Activated T-cell treated with anti-CD3 and anti-CD28 coated beads, Interleukin-2, amount 50 U/mL, for 4 hours (primary cell): Measurements from ENCODE around the gene TRIM52. TPM values are rescaled to one million over a fixed set of nuclear protein-coding genes. Genes with fewer than 3 reads are reported as not detected.
"Not testable (repeated sequence)": the region's sequence is repeated elsewhere in the genome, so short reads cannot be mapped to it uniquely, and the experiment has no call there.

Source experiments
- ATAC-seq, 2 donors: fragments of 200-7000 bp; cut with Tn5 transposase; one replicate each; pipeline ENCODE4 v1.10.0; 2021
- DNase-seq: peaks from one replicate; pipeline ENCODE4 v3.0.0-alpha.2; 2020
- H3K27me3 Mint-ChIP-seq: one replicate; pipeline ENCODE4 v1.8.0; 2021; ENCODE audit warnings: low read depth, mixed read lengths
- H3K36me3 Mint-ChIP-seq: one replicate; pipeline ENCODE4 v1.8.0; 2022; ENCODE audit warnings: mixed read lengths; ENCODE audit not compliant: insufficient read depth
- H3K4me1 Mint-ChIP-seq: one replicate; pipeline ENCODE4 v1.8.0; 2021; ENCODE audit warnings: low read depth, mixed read lengths
- H3K4me3 Mint-ChIP-seq: one replicate; pipeline ENCODE4 v1.8.0; 2021; ENCODE audit warnings: mild to moderate bottlenecking, moderate library complexity, mixed read lengths
- H3K9me3 Mint-ChIP-seq: one replicate; pipeline ENCODE4 v1.8.0; 2021; ENCODE audit warnings: mixed read lengths
- total RNA-seq, 3 donors: library from RNA; stranded (reverse); gene quantifications; one replicate each; pipeline ENCODE4 v1.2.1, GENCODE V29; 2021

TRIM52 gene
- total RNA-seq, 3 donors from 2014 or later, result 11.4 to 12.5 (median 12.0) TPM

- not testable (repeated sequence) for H3K4me1 Mint-ChIP-seq, ATAC-seq, H3K27me3 Mint-ChIP-seq, H3K4me3 Mint-ChIP-seq, DNase-seq, H3K9me3 Mint-ChIP-seq
- peaks cover 11% of the 10 kb centered on the region for H3K36me3 Mint-ChIP-seq
Measured at GRCh38 chr5:181267291-181267904, 6.5 kb upstream of the TRIM52 start.

DNA sequence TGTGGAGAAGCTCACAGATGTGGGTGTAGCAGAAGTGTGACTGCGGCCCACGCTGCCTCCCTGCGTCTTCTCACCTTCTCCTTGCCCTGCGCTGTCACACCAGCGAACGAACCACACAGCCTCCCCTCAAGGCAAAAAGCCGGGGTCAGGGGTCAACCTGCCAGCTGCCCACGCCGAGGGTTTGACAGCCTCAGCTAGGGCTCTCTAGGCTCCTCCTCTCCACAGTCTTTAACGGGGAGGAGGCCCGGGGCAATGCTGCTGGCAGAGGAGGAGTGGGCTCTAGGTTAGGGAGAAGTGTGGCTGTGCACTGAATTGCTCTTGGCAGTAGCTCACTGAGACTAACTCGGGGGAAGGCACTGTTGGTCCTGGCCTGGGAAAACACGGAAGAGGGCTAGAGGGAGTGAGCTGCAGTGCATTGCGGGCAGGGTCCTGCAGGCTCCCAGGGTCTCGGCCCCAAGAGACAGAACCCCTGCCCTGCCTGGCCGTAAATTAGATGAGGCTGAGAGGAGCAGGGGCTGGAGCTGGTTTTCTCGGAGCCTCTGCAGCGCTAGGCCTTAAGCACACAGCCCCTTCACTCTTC, 4.2 kb upstream of the TRIM52 start:
- Mint-ChIP-seq H3K27me3 (no peaks in the 10 kb centered on the region), H3K36me3 (peaks cover 11% of the 10 kb centered on the region), H3K4me3 (no peak overlapping the region), H3K9me3 (no peaks in the 10 kb centered on the region), H3K4me1 (peaks cover 8% of the 10 kb centered on the region)
- DNase-seq (peak; percentile 26), ATAC-seq (no peak)

- no peak overlapping the region for H3K4me3 Mint-ChIP-seq
- no peak for ATAC-seq
Measured at GRCh38 chr5:181263633-181264032, 2.7 kb upstream of the TRIM52 start.

DNA sequence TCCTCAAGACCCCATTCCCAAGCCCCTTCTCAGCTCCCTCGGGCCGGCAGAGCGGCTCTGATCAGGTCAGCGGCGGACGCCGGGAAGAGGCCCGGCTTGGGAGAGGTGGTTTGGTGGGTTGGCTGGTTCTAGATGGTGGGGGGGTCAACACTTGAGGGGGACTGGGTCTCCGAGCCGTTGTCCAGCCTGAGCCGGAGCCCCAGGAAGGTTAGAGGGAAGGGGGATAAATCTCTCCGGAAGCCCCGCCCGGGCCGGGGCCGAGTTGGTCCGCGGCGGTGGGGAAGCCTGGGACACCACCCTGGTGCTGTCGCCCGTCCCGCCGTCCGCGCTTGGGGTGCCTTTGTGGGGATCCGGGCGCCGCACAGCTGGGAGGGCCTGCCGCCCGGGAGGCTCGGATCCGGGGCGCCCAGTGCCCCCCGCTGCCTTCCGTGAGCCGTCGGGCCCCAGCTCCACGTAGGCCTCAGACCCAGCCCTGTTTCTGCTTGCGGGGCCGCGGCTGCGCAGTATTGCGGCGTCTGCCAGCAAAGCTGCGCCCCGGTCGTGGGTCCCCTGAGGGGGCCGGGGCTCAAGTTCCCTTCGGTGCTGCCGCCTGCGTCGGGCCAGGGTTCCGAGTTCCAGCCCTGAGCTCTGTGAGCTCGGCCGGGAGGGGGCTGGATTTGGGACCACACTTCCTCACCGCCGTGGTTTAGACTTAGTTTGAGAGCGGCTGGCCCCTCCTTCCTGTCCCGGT, 542 bp upstream of the TRIM52 start:
- no peaks in the 10 kb centered on the region for H3K9me3 Mint-ChIP-seq
- peaks cover 20% of the 10 kb centered on the region for H3K36me3 Mint-ChIP-seq
- peak overlapping the region; percentile 99 for H3K4me3 Mint-ChIP-seq
- no peaks in the 10 kb centered on the region for H3K27me3 Mint-ChIP-seq
- ATAC-seq, result peak; percentile 71 to 75
- DNase-seq, result peak; percentile 58
- peaks cover 39% of the 10 kb centered on the region for H3K4me1 Mint-ChIP-seq

More at GRCh38 chr5:181263633-181264032, 2.7 kb upstream of the TRIM52 start:
- Mint-ChIP-seq H3K36me3 (peaks cover 11% of the 10 kb centered on the region), H3K4me1 (peaks cover 21% of the 10 kb centered on the region), H3K9me3 (no peaks in the 10 kb centered on the region), H3K27me3 (no peaks in the 10 kb centered on the region)
- no peak for DNase-seq

DNA sequence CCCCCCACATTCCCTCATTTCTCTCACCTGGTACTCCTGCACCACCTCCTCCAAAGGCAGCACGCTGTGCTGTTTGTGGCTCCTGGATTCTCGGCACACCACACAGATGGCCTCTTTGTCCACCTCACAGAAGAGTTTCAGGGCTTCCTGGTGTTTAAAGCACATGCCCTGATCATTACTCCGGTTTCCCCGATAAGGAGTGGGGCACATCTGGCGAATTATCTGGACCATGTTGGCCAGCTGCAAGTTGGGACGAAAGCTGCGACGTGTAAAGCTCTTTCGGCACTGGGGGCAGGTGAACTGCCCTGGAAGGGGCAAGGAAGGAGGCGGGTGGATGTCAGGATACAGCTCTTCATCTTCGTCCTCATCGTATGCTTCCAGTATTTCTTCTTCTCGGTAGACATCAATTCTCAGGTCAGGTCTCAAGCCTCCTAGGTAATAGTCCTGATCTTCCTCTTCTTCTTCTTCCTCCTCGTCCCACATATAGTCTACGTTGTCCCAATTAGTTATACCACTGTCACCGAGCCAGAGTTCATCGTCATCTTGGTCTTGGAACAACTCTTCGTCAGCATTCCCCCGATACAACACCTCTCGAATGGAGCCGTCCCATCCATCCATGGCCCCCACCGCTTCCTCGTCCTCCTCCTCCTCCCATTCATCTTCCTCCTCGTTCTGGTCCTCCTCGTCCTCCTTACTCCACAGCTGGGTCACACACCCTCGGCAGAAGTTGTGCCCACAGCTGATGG, 796 bp downstream of the TRIM52 start:
- ATAC-seq, result no peak
- H3K36me3 Mint-ChIP-seq, result peaks cover 29% of the 10 kb centered on the region
- H3K4me3 Mint-ChIP-seq, result peak overlapping the region; percentile 99
- no peak for DNase-seq
- H3K9me3 Mint-ChIP-seq, result no peaks in the 10 kb centered on the region
- no peaks in the 10 kb centered on the region for H3K27me3 Mint-ChIP-seq
- H3K4me1 Mint-ChIP-seq, result peaks cover 52% of the 10 kb centered on the region

GRCh38 chr5:181259283-181259682, 1.7 kb downstream of the TRIM52 start:
- Mint-ChIP-seq H3K4me1 (peaks cover 58% of the 10 kb centered on the region), H3K9me3 (no peaks in the 10 kb centered on the region)

GRCh38 chr5:181258576-181258975, 2.4 kb downstream of the TRIM52 start:
- DNase-seq (no peak), ATAC-seq (no peak)
- peaks cover 29% of the 10 kb centered on the region for H3K36me3 Mint-ChIP-seq
- H3K4me3 Mint-ChIP-seq, result peak overlapping the region; percentile 99
- no peaks in the 10 kb centered on the region for H3K9me3 Mint-ChIP-seq
- no peaks in the 10 kb centered on the region for H3K27me3 Mint-ChIP-seq
- peaks cover 57% of the 10 kb centered on the region for H3K4me1 Mint-ChIP-seq

More at GRCh38 chr5:181259283-181259682, 1.7 kb downstream of the TRIM52 start:
- DNase-seq (no peak), ATAC-seq (no peak)
- Mint-ChIP-seq H3K36me3 (peaks cover 31% of the 10 kb centered on the region), H3K27me3 (no peaks in the 10 kb centered on the region), H3K4me3 (peak overlapping the region; percentile 99)

GRCh38 chr5:181255836-181256578, 4.9 kb downstream of the TRIM52 start:
- Mint-ChIP-seq H3K4me1 (peaks cover 62% of the 10 kb centered on the region), H3K4me3 (no peak overlapping the region), H3K36me3 (peaks cover 28% of the 10 kb centered on the region), H3K27me3 (no peaks in the 10 kb centered on the region), H3K9me3 (no peaks in the 10 kb centered on the region)
- no peak for ATAC-seq
- DNase-seq, result no peak

GRCh38 chr5:181255276-181255675, 5.7 kb downstream of the TRIM52 start:
- no peak for DNase-seq
- H3K9me3 Mint-ChIP-seq, result no peaks in the 10 kb centered on the region
- no peaks in the 10 kb centered on the region for H3K27me3 Mint-ChIP-seq
- no peak overlapping the region for H3K4me3 Mint-ChIP-seq
- H3K4me1 Mint-ChIP-seq, result peaks cover 64% of the 10 kb centered on the region
- peaks cover 30% of the 10 kb centered on the region for H3K36me3 Mint-ChIP-seq
- no peak for ATAC-seq

DNA sequence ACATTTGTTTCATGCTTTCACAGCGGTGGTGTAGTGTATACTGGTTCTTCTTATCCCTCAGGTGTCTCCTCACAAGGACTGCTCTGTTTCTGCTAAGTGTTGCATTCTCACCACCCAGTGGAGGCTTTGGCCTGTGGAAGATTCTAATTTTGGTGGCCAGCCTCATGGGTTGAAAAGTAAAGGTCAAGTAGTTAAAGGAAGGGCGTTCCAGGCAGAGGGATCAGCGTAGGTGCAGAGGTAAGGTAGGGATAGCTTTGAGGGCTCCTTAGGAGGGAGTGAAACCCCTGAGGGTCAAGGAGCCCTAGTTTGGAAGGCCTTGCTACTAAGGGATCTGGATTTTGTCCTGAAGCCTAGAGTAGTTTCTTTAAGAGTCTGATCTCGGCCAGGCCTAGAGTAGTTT, 12.7 kb downstream of the TRIM52 start:
- Mint-ChIP-seq H3K4me3 (peak overlapping the region; percentile 99), H3K36me3 (peaks cover 9% of the 10 kb centered on the region), H3K27me3 (no peaks in the 10 kb centered on the region), H3K9me3 (no peaks in the 10 kb centered on the region), H3K4me1 (peaks cover 60% of the 10 kb centered on the region)
- DNase-seq, result no peak
- no peak for ATAC-seq

- Mint-ChIP-seq H3K36me3 (peaks cover 26% of the 10 kb centered on the region), H3K27me3 (no peaks in the 10 kb centered on the region), H3K4me1 (peaks cover 64% of the 10 kb centered on the region), H3K4me3 (peak overlapping the region; percentile 99), H3K9me3 (no peaks in the 10 kb centered on the region)
- DNase-seq (peak; percentile 65), ATAC-seq (peak; percentile 35 to 39)
Measured at GRCh38 chr5:181246276-181247049, 14.5 kb downstream of the TRIM52 start.

DNA sequence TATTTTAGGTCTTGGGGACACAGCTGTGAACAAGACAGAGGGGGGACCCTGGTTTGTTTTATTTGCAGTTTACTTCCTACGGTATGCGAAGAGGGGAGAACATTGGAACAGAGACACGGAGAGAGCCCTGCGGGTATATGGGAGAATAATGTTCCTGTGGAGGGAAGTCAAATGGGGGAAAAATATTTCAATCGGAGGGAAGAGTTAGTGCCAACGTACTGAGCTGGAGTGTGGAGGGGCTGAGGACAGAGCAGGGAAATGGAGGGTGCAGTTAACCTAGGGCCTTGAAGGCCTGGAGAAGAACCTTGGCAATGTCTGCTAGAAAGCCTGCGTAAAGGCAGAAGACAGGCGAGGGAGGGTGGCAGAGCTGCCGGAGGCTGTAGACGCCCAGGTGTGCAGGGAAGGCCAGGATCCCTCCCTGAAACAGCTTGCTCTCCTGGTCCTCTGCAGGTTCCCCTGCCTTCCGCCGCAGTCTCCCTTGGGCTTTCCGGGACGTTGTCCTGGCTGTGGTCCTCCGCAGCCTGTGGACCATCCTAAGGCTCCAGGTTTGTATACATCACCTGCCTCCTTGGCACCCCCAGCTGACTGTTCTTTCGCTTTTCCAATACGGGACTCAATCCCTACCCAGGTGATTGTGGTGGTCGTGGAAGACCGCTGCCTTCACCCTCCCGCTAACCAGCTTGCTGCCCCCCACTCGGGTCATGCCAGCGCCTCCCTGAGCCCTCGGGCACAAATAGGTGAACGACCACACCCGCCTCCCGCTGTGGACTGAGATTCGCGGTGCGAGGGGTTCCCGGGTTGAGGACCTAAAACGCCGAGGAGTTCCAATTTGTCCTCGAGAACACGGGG, 15.3 kb downstream of the TRIM52 start:
- Mint-ChIP-seq H3K27me3 (no peaks in the 10 kb centered on the region), H3K4me3 (peak overlapping the region; percentile 99), H3K36me3 (peaks cover 30% of the 10 kb centered on the region), H3K9me3 (no peaks in the 10 kb centered on the region), H3K4me1 (peaks cover 67% of the 10 kb centered on the region)
- no peak for DNase-seq
- ATAC-seq, result peak; percentile 0
